C1 segment of cervical spinal cord (tissue), 14 donors: ENCODE measurements around the gene IL17RD.

Experiments used
- DNase-seq, 14 donors: peaks; one replicate each; lab custom pipeline; 2025; lab: John Stamatoyannopoulos, UW

Gene IL17RD

DNA sequence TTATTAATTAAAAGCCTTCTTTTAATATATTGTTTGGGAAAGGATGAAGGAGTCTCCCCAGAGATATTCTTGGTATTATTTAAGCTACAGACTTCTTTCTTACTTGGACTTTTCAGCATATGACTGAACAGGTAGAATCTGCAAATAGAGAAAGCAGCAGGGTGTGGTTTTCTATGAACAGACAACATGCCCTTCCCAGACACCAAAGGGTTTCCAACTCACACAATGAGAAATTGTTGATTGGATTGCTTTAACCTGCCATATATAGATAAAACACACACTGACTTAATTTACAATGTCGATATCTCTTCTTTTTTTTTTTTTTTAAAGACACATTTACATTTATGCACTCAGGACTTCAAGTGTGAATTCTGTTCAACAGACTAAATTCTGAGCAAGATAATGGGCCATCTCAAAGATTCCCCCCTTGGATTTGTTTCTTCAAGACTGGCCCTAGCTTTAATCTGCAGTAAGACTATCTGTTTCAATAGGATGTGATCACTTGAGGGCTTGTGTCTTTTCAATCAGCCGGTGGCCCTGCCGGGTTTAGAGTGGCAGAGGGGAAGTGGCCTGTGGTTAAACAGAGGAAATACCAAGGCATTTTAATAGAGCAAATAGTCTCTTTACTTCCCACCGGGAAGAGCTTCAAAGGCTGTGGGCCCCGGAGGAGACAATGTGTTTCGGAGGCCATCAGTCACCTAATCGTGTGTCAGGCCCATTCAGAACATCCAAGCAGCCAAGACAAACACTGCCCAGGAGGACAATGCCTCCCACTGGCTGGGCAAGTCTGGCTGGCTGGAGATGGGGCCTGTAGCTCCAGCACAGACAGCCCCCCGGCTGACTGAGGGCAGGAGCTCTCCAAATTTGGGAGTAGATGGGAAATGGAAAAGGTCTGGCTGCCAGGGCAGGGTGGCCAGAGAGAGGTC lies 6.1 kb downstream of the IL17RD start:
- DNase-seq = no peak

DNA sequence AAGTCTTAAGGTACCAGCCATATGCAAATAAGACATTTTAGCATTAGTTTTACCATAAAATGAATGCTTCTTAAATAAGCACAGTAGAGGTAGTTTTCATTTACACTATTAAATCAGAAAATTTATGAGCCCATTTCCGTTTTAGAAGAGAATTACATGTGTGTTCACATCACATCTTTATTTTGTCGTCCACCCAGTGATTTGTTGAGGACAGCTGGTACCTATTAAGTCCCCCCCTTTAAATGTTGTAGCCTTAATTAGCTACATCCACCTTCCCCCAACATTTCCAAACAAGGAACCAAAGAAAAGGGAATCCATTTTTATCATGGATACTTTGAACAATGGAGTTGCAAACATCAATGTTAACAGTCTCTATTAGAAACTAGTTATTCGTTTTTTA lies 6.8 kb downstream of the IL17RD start:
- DNase-seq = no peak

DNA sequence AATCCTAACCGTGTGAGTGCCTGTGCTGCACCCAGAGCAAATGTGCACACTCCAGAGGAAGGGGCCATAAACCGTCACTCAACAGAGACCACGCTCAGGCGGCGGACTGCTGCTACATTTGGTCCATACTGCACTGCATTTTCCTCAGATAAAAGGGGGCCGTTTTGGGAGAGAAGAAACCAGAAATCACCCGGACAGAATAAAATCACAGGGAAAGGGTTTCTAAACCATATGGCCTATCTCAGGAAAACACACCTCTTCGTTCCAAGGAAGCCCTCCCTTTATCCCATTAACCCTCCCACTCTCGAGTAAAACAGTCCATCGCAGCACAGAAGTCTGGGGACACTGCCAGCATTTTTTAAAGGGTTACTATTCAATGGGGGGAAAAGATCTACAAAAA lies 7.6 kb downstream of the IL17RD start:
- no peak for DNase-seq

DNA sequence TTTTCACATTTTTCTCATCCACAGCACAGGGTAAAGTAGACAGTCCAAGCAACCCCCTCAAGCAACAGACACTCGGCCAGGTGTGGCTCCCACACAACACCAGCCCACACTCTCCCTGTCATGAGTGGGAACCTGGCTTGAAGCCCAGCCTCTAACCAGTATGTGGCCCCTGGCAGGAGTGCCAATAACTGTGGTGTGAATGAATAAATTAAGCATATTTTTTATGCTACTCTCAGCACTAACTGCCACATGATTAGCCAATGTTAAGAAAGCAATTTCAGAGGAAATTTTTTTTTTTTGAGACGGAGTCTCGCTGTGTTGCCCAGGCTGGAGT lies 9.9 kb downstream of the IL17RD start:
- no peak for DNase-seq

DNA sequence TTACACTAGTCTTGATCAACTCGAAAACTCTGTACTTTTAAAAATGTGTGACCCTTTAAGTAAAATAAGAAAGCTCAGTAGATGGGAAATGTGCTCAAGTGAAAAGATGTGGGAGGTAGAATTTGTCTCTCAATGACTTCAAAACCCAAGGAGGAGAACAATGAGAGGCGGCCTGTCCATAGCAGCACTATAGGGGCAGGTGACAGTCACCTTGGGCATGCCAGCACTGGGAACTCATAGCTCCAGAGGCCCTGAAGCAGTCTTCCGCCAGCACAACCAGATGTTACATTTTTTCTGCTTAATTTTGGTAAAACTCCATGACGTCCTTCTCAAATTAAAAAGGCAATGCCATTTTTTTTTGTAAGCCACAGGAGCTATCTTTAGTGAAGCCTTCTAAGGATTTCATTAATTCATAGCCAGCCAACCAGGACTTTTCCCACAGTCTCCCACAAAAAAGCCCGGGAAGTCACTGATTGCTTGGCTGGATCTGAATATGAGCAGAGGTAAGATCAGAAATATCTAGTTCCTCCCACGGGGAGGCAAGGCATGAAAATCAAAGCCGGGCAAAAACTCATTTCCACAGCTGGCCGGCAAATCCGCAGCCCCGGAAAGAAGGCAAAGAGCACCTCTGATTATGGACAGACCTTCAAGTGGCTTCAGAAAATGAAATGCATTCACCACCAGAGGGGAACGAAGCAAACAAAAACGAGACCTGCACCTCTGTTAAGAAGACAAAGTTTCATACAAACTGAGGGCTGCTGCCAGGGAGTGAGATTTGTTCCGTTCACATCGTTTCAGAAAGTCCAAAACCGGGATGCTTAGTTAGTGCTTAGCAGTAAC lies 10.5 kb downstream of the IL17RD start:
- no peak for DNase-seq

DNA sequence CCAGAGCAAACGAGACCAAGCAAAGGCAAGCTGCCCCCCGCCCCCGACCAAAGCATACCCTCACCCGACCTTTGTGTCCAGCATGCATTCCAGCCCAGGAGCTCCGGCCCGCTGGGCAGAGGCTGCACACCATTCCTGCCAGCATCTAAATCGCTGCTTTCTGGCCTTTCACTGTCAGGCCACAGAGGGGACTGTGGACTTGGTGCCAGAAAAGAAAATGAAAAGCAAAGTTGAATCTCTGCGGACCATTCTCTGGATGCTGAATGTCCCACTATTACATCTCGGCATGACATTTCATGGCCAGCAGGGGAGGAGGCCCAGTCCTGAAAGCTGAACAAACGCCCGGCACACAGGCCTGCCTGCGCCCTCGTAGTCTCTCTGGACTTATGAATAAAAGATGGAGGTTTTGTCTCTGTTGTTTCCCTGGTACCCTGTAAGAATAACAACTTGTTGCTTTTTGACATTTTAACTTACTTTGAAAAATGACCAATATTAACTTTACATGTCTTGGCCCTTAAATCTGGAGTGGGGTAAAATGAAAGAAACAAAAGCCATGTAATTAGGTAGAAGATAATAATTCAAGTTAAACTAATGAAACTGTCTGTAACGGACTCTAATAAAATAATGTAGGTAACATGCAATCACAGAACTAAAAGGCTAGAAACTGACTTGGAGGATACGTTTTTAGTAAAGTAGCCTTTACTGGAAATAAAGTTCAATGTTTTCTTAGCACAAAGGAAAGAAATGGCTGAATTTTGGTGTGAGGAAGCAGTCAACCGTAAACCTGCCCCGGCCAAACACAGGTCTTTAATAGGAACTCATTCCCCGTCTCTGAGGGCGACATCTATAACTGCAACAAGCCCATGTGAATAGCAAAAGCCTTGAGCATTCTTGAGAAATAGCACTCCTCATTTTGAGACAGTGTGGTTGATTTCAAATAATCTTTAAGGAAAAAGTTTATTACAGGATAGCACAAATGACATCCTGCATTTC lies 12.7 kb downstream of the IL17RD start:
- DNase-seq = peak in 9 of 14 donors; percentile 10 to 70 (median 19)

DNA sequence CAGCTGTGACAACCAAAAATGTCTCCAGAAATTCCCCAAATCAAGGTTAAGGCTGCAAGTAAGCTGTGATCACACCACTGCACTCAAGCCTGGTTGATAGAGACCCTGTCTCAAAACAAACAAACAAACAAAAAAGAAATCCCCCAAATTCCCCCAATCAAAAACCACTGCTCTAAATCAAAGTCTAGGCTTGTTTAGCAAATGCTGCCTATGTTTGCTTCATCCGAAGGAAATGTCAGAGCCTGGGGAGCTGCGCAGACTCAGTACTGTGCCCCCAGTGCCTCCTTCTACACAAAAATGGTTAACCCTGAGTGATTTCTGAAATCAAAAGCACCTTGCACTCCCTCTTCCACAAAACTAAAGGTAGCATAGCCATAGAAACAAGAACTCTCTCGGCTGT lies 13.4 kb downstream of the IL17RD start:
- DNase-seq = no peak

DNA sequence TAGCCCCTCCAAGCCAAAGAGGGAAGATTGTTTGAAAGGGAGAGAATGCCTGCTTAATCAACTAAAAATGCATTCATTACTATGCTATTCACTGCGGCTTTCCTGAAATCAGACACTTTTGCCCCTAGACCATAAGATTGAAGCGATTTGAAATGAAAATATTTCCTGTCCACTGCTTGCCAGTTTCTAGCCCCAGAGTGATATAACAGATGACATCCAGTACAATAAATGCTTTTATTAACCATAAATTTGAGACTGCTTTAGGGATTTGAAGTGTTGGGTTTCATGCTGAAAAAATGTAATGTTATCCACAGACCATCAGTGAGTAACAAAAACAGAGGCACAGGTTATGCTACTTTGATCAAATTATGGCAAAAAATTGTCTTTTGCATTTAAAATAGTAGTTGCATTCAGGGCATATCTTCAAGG lies 14.1 kb downstream of the IL17RD start:
- DNase-seq = no peak

DNA sequence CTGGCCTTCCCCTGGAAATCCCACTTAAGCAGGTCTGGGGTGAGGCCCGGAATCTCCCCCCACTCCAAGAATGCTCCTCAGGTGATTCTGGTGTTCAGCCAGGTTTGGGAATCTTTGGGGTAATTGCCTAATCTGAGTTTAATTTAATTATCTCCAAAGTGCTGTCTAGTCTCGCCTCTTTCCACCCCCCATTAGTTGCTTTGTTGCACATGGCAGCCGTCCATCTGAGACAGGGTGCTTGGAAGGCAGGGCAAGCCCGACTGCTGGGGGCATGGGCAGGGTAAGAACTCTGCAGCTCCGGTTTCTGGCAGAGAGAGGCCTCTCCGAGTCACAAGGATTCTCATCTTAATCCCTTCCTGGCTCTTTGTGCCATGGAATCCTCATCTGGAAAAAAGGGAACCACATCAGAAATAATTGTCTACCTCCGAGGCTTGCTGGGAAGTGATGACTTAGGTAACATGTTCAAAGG lies 15.0 kb downstream of the IL17RD start:
- peak in 3 of 14 donors; percentile 3 to 8 (median 3) for DNase-seq

DNA sequence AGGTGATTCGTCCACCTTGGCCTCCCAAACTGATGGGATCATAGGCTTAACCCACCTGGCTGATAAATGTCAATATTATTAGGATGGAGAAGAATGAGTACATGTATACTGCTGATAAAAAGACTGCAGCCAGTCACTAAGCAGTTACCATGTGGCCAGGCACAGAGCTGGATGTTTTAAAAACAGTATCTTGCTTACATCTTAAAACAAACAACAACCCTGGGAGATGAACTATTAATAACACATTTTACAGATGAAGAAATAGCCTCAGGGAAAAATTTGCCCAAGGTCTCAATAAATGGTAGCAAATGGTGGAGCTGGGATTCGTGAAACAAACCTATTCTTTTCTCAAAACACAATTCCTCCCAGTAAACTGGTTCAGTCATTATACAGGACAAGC lies 18.1 kb downstream of the IL17RD start:
- no peak for DNase-seq

DNA sequence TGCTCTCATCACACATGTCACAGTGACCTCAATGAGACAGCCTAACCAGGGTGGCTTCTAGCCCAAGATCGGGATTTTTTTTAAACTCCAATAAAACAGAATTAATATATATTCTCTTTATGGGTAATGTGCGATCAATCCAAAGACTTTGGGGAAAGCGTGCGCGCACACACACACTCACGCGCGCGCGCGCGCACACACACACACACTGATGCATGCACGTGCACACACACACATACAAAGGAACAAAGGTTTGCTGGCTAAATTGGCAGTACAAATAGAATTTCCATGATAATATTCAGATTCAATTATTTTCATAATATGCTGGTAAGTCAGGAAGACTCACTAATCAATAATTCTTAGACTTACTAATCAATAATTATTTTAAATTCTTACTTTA lies 19.3 kb downstream of the IL17RD start:
- no peak for DNase-seq

DNA sequence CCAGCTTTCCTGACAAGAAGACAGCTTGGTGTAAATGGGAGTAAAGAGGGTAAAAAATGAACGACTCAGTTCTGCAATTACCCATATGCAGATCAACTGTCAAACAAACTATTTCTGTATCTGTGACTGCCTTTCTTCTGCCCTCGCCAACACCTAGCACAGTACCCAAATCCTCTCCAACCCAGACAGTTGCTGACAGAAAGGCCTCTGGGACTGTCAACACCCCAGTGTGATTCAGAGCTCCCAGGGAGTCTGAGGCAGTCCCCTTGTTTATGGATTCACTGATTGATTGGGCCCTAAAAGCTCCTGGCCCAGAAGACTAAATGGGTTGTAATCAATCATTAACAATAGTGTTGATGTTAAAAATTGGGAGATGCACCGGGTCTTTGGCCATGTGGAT lies 20.2 kb downstream of the IL17RD start:
- no peak for DNase-seq

DNA sequence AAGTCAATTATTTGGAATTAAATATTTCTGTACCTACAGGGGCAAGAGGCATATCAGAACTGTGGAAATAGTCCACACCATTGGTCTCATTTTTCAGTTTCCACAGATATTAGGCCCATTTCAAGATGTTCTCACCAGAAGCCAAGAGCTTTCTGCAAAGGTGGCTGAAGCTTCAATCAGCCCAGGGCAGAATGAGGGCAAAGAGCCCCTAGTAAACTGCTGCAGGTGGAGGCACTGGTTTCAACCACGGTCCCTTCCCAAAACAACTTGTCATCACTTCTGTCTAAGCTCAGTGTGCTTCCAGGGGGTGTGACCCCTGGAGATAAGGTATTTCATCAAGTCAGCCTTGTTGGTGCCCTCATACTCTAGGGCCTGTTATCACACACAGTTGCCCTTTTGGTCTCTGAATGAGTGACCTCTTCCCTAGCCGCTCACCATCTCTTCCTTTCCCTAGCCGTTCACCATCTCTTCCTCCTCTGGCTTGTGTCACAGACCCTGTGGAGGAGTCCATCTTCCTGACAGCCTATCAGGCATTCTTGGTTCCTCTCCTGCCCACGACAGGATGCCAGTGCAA lies 21.2 kb downstream of the IL17RD start:
- DNase-seq = no peak

DNA sequence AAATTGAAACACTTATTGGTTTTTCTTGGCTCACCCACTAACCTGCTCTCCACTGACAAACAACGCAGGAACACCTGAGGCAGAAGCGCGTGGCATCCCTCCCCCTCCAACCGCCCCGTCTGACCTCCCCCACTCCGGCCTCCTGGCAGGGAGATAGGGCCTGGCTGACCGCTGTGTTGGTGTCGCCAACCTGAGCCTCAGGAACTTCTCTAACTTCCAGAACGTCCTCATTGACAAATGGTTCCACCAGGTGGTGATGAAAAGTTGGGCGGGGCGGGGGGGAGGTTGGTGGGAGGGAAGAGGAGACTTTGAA lies 22.8 kb downstream of the IL17RD start:
- no peak for DNase-seq

DNA sequence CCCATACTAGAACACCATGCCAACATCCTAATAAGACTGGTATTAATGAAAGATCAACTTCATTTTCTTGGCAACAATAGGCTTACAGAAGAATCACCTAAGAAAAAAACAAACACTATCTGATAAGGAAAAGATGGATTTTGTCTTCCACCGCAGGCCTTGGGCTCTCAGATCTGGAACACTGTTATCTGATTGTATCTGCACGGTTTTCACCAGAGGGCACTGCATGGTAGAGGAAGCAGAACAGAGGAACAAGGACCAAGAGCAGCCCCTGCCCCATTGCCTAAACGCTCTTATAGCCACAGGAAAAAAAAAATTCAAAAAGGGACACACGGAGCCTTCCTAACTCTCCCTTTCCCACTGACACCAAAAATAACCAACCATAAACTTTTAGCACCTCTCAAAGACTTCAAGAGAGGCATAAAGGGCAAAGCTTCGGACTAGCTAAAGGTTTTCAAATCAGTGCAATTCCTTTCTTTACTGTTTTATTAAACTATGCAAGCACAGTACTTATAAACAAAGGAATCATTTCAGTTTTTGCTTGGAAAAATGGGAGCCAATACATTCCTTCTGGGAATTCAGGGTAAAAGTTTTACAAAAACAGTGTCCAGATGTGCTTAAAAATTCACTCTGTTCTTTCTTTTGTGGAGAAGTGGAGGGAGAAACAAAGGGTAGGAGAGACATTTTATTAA lies 23.3 kb downstream of the IL17RD start:
- DNase-seq = no peak

DNA sequence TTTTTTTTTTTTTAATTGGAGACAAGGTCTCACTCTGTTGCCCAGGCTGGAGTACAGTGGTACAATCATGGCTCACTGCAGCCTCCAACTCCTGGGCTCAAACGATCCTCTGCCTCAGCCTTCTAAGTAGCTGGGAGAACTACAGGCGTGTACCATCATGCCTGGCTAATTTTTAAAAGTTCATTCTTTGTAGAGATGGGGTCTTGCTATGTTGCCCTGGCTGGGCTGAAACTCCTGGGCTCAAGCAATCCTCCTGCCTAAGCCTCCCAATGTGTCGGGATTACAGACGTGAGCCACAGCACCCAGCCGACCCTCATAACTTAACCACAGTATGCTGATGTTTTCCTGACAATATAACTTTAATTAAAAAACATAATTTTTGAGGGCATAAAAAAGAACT lies 24.3 kb downstream of the IL17RD start:
- no peak for DNase-seq

DNA sequence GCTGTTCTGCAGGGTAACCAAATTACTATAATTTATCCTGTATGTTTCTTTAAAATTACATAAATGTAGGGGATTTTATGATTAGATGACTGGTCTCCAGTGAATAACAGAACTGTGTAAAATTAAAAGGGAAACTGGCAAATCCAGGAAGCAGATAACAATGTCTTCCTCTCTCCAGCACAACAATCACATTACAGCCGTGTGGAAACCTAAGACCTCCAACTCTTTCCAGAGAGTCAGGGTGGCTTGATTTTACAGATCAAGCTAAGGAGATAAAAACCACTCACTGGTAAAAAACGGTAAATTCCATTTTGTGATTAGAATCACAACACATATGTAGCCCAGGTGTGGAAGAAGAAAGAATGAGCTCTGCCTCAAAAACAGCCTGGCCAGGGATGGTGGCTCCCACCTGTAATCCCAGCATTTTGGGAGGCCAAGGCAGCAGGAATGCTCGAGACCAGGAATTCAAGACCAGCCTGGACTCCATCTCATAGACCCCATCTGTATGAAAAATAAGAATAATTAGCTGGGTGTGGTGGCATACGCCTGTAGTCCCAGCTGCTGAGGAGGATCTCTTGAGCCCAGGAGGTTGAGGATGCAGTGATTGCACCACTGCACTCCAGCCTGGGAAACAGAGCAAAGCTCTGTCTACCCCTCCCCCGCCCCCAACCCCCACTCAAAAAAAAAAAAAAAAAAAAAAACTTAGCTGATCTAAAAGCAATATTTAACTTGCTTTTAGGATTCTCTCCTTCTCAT lies 29.0 kb downstream of the IL17RD start:
- no peak for DNase-seq

DNA sequence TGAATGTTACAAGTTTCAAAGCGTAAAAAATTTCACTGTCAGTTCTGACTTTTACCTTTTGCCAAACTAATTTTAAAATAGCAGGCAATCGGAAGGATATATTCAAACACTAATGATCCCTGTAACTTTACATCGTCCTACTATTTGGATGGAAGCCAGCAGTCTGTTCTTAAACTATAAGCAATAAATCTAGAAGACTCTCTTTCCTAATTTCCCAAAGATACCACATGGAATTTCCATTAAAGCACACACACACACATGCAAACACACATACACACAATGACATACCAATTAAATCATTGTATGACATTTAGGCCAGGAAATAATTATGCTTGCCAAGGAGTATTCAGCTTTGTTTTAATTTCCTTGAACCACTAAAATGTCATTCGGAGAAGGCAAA lies 32.0 kb downstream of the IL17RD start:
- no peak for DNase-seq

DNA sequence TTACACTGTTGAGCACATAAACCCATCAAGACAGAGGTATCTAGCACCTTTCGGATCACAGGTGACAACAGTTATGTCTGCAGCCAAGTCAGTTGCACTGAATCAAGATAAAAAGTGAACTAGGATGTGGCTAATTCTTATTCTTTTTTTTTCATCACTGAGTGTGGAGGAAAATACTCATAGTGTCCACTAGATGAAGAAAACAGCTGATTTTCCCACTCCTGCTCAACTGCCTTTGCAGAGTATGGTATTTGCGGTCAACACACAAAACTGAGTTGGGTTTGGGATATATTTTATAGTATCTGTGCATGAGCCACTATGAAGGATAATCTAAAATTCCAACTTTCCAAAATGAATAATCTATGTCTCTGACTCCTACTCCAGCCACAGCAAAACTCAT lies 32.5 kb downstream of the IL17RD start:
- DNase-seq = no peak

DNA sequence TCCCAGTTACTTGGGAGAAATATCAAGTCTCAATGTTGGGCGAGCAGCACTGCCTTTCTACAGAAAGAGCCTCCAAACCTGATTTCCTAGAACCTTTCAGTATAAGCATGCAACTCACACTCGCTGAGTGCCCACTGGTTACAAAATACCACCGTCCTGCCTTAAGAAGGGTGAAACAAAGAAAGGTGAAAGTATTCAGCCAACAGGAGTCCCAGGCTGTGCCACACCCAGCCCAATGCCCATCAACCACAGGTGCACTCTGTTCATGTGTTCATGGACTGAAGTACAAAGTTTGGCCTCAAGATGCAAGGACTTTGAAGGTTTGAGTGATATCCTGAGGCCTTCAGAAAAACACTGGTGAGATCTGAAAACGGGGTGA lies 34.0 kb downstream of the IL17RD start:
- DNase-seq = no peak
